ENCODE data around the gene ANKDD1B.

DNA sequence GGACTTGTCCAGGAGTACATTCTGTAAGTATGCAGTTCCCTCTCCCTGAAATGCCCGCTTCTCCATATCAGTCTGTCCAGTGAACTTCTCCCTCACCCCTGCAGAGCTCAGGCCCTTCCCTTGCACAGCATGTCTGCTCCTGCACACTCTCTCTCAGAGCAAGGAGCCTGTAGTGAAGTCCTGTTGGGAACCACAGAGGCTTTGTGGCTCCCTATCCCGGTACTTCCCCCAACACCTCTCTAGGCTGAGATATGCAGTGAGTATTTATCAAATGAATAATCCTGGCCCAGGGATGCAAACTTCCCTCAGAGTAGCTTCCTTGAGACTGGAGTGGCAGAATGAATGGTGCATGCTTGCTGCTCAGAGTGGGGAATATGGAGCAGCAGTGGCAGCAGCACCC is 57.2 kb downstream of the ANKDD1B start:
- TF ChIP-seq, protein P1, sequence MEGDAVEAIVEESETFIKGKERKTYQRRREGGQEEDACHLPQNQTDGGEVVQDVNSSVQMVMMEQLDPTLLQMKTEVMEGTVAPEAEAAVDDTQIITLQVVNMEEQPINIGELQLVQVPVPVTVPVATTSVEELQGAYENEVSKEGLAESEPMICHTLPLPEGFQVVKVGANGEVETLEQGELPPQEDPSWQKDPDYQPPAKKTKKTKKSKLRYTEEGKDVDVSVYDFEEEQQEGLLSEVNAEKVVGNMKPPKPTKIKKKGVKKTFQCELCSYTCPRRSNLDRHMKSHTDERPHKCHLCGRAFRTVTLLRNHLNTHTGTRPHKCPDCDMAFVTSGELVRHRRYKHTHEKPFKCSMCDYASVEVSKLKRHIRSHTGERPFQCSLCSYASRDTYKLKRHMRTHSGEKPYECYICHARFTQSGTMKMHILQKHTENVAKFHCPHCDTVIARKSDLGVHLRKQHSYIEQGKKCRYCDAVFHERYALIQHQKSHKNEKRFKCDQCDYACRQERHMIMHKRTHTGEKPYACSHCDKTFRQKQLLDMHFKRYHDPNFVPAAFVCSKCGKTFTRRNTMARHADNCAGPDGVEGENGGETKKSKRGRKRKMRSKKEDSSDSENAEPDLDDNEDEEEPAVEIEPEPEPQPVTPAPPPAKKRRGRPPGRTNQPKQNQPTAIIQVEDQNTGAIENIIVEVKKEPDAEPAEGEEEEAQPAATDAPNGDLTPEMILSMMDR (IDR thresholded peaks at IDR 0.05), result no peak
- no peak for TF ChIP-seq POLR2AphosphoS5 (IDR thresholded peaks at IDR 0.05)

All from prostate gland (tissue), 2 donors.